SK-MEL-5 (cell line): ENCODE measurements around the gene EPYC. TPM values are rescaled to one million over a fixed set of nuclear protein-coding genes. Genes with fewer than 3 reads are reported as not detected.

Source experiments
- DNase-seq: peaks from one replicate; pipeline ENCODE4 v3.0.0-alpha.2; 2016; ENCODE audit warnings: low read depth, low spot score
- in situ Hi-C: cut with HindIII; loops from 2 replicates; pipeline ENCODE4 v1.10.0; 2016; ENCODE audit warnings: low sequenced_read_pairs, high pct_unique_total_duplicates, low pct_unique_long_range_greater_than_20kb
- polyA plus RNA-seq, 2 experiments: library from polyadenylated mRNA; depleted of rRNA; stranded (reverse); fragments of >200 nt; gene quantifications; 2 replicates each; pipeline ENCODE4 v1.2.3, GENCODE V29; 2015
- total RNA-seq: library from RNA; depleted of rRNA; stranded (reverse); fragments of >200 nt; shearing (Covaris generic); gene quantifications from 2 replicates; pipeline ENCODE4 v1.2.3, GENCODE V29; 2014; rRNA removed

EPYC gene, protein sequence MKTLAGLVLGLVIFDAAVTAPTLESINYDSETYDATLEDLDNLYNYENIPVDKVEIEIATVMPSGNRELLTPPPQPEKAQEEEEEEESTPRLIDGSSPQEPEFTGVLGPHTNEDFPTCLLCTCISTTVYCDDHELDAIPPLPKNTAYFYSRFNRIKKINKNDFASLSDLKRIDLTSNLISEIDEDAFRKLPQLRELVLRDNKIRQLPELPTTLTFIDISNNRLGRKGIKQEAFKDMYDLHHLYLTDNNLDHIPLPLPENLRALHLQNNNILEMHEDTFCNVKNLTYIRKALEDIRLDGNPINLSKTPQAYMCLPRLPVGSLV
- 0.87 and 1.0 TPM in 2 replicates for total RNA-seq
- 1.2 and 2.4 TPM in 2 replicates for polyA plus RNA-seq (2015; cell fraction: cytosol; rRNA removed)
- 0.59 TPM in 1 of 2 replicates, not detected in the other for polyA plus RNA-seq (2015; cell fraction: nucleus; rRNA removed)

- no peak for DNase-seq
- in situ Hi-C loops = no loop called here
These were observed at the start of gene EPYC for GRCh38 chr12:91004872-91005271. EPYC (minus strand) TSS chr12:91004972; CDS start chr12:91002565, 2,407 bp downstream.

DNA sequence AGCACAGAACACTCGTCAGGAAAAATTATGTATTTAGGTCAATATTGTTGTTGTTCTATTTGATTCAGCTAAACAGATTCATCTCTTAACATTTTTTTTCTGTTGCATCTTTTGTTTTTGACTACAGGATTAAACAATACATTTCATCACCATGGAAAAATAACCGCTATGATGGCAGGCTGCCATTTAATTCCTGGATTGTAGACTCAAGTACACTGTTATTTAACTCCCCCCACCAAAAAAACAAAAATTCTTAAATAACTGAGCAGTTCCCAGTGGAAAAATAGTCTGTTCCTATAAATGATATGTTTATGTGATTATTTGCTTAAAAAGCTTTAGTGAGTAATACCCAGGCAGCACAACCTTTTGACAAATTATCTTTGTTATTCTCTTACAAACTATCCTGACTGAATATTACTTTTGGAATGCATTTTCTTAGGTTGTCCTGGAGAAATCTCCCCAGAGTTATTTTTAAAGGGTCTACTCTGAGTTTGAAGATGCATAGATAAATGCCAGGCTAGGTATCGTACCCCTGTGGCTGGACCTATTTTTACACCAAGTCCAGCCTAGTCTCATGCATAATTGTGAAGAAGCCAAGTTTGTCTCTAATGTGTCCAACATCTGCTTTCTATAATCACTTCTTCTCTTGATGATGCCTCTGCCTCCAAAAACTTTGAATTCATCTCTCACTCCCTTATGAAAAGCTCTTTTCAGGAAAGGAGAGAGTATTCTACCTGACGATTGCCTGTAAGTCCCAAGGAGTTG, 49.4 kb upstream of the EPYC start:
- in situ Hi-C loops = no loop called here
- DNase-seq = no peak

DNA sequence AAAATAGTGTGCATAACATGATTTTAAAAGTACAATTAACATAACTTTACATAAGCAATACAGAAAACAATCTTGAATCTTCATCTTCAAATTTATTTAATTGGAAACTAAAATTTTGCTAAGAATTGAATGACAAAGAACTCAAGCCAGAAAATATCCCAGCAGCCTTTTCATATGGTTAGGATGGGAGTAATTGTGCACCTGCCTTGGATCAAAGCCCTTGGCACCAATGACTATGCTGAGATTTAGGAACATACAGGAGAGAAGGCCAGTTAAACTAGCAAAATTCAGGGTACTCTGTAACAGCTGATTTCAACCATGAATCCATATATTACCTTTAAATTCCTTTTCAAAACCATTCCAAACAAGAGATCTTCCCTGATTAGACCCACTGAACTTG, 47.3 kb upstream of the EPYC start:
- DNase-seq = no peak
- in situ Hi-C loops = no loop called here

- DNase-seq = no peak
- in situ Hi-C loops = no loop called here
These were observed 39.8 kb upstream of the EPYC start for GRCh38 chr12:91044586-91044985.

DNA sequence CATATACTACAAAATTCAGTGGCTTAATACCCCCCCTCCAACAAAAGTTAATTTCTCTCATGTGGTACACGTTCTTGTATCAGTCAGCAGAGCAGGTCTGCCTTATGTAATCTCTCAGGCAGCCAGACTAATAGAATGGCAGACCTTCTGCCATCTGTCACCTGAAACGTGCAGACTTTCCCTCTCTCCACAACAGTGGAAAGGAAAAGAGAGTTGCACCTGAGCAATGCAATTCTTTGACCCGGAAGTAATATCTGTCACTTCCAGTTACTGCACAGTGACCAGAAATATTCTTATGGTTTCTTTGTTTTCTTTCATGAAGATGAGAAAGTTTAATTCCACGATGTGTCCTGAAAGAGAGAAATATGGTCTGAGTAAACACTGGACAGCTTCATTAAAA, 38.6 kb upstream of the EPYC start:
- no peak for DNase-seq
- in situ Hi-C loops = no loop called here

DNA sequence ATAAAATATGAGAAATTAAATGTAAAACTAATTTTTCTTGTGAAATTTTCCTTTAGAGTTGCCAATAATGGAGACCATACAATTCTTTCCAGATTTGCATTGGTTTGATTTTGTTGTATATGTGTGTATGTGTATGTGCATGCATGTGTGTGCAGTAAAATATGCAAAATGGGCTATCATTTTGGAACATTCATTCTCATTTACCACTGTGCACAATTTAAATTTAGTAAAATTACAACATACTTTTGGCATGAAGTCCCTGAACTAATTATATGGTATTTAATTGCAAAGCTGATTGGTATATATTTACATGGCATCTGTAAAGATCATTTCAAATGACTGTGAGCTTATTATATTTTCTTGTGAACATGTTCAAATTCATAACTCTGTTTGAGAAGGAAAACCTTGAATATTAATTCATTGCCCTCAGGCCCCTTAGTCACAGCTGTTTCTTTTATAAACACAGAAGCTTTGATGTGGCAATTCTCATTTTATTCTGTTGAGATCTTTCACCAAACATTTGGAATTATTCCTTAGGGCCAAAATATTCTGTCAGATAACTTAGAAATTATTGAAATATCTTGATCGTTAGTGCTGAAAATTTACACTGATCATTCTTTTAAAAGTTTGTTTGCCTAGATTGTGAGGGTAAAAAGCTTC, 35.5 kb upstream of the EPYC start:
- in situ Hi-C loops = no loop called here
- no peak for DNase-seq

DNA sequence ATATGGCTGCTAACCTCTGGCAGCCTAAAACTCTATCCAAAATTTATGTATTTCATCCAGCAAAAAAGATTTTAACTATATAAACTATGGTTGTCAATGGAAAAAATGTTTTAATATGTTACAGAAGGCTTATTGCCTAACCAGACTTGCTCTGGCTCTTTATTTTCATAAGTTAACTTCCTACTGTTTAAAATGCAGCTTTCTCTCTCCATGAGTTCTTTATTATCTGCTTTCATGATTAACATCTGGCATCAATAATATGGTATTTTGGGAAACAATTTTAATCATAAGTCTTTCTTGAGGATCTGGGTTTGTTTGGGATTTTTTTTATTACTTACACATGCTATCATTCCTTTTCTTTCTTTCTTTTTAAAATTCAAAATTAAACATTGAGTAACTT, 32.5 kb upstream of the EPYC start:
- in situ Hi-C loops = no loop called here
- no peak for DNase-seq

DNA sequence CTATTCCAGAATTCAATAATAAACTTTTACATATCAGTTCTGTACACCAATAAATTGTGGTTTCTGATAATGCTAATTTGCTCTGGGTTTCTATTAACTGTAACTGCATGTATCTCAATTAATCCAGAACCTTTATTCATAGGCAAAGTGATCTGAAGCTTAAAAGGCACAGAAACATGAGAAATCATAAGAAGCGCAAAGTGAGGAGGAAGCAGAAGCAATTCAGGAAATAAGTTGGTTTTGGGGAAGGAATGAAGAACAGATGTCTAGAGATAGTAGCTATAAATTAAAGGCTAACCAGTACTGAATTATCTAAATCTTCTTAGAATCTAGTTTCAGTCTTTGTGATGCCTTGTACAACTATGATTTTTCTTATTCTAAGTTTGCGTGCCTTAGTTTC, 28.5 kb upstream of the EPYC start:
- in situ Hi-C loops = no loop called here
- DNase-seq = no peak

DNA sequence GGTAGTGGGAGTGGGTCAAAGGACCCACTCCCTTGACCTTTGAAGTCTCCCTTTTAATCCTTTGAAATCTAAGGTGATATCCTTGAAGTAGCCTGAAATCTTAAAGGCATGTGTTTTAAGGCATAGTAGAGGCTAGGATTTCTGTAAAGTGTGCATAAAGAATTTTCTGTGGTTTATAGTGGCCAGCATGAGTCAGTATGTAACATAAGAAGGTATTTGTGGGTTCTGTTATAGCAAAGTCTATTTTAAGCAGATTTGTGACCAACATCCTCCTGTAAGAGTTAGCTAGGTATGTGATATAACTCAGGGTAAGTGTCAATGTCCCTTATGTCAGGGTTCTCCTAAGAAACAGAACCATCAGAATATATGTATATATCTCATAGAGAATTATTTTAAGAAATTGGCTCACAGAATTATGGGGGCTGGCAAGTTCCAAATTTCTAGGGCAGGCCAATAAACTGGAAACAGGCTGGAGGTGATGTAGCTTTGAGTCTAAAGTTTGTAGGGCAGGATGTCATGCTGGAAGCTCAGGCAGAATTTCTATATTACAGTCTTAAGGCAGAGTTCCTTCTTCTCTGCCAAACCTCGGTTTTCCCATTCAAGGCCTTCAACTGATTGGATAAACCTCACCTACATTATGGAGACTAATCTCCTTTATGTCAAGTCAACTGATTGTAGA, 18.7 kb upstream of the EPYC start:
- in situ Hi-C loops = no loop called here
- DNase-seq = no peak

- in situ Hi-C loops = no loop called here
- peak; percentile 89 for DNase-seq
These were observed 16.3 kb upstream of the EPYC start for GRCh38 chr12:91021076-91021475.

DNA sequence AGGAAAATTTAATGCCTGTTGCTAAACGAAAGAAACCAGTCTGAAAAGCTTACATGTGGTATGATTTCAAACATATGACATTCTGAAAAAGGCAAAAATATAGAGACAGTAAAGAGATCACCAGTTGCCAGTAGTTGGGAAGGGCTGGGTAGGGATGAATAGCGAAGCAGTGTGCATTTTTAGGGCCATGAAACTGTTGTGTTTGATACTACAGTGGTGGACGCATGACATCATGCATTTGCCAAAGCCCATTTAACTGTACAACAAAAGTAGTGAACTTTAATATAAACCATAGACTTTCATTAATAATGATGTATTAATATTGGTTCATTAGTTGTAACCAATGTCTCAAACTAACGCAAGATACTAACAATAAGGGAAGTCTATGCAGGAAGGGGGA, 14.7 kb upstream of the EPYC start:
- DNase-seq = no peak

DNA sequence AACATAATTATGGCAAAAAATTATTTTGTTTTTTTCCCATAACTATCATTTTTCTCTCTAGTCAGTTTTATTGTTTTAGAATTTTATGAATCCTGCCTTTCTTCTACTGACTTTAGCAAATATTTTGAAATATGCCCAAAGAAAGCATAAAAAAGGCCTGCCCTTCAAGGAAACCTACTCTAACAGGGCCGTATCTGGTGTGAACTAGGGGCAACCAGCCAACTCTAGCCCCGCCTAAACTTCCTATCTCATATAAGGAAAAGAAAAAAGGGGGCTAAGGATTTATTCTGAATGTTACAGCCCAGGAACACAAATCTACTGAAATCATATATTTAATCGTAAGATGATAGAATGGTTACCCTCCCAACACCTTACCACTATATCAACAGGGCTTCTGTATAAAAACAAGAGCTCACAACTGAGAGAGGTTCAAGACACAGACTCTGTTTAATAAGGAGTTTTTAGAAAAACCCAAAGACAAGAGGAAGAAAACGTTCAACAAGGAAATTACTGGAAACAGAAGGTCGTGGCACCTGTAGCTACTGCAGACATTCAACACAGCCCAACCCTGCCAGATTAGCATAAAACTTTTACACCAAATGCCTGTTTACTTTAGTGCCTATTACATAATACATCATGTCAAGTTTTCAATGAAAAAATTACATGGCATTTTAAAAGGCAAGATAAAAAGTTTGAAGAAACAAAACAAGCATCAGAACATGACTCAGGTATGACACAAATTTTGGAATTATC, 12.9 kb upstream of the EPYC start:
- in situ Hi-C loops = no loop called here
- DNase-seq = no peak

More for the DNA sequence above, 14.7 kb upstream of the EPYC start:
- in situ Hi-C loops = no loop called here

GRCh38 chr12:91017043-91017442, 12.3 kb upstream of the EPYC start:
- in situ Hi-C loops = no loop called here
- no peak for DNase-seq

- in situ Hi-C loops = no loop called here
- DNase-seq = no peak
These were observed 4.7 kb upstream of the EPYC start for GRCh38 chr12:91009319-91009950.

GRCh38 chr12:91007531-91008290, 2.9 kb upstream of the EPYC start:
- in situ Hi-C loops = no loop called here
- DNase-seq = no peak

DNA sequence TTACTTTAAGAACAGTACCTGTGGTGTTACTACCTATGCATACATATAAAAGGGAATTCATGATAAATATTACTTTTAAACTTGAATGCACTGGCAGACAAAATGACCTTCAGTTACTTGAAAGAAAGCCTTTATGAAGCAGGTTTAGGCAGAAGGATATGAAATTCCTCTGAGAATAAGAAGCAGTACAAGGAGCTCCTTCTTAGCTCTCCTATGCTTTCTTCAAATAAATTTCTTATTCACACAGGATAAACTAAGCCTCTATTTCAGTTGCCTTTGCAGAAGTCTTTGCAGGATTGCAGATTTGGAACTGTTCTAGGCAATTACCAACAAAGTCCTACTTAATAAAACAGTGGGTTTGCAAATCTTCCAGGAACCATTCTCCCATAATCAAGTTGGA, 1.0 kb downstream of the EPYC start:
- in situ Hi-C loops = no loop called here
- DNase-seq = peak; percentile 88
